Measurements from ENCODE around the gene SIPA1L2. TPM values are rescaled to one million over a fixed set of nuclear protein-coding genes. Genes with fewer than 3 reads are reported as not detected.

Gene SIPA1L2
- total RNA-seq, 2 donors from 2014 or later: 1.3 to 3.3 TPM

DNA sequence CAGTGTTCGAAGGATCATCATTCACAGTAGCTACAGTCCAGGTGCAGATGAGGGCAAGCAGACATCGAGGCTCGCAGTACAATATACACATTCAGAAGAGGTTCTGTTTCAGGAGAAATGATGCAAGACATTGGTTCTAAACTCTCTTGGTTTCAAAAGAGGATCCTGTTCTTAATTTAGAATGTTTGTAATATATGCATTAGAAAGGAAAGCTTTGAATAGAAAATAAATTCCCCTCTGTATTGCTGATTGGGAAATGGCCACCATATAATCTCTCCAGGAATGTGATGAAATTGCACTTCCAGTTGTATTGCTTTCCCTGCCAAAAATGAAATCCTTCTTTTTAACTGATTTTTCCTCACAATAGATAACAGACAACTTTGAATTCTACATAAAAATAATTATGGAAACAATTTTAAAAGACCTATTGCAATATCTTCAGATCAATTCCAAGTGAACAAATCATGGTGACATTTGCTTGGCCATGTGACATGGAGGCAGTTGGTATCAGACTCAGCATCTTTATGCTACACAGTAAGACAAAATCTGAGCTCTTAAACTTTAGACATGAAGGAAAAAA, 27.6 kb upstream of the SIPA1L2 start:
- DNase-seq (no peak), ATAC-seq (no peak)
- peaks cover 86% of the 10 kb centered on the region for H3K27me3 Mint-ChIP-seq
- H3K9me3 ChIP-seq (ENCODE audit: control insufficient read depth, low read length, poor library complexity, severe bottlenecking): no peaks in the 10 kb centered on the region
- peaks cover 2% of the 10 kb centered on the region for H3K36me3 Mint-ChIP-seq (ENCODE audit: low read depth)
- no peak overlapping the region for H3K4me3 Mint-ChIP-seq
- H3K4me1 Mint-ChIP-seq: peaks cover 2% of the 10 kb centered on the region
- no peak overlapping the region for H3K27ac Mint-ChIP-seq

DNA sequence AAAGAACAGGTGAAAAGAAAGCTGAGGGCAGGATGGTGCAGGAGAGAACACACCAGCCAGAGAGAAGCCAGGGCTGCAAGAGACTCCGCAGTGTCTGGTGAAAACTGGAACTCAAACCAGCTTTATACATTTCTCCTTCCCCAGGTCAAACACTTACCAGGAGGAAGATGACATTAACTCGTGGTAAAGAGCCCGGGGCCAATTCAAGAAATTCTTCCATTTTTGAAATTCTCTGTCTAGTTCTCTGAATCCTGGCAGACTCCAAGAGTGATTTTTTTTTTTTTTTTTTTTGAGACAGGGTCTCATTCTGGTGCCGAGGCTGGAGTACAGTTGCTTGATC, 25.8 kb upstream of the SIPA1L2 start:
- peaks cover 68% of the 10 kb centered on the region for H3K27me3 Mint-ChIP-seq

DNA sequence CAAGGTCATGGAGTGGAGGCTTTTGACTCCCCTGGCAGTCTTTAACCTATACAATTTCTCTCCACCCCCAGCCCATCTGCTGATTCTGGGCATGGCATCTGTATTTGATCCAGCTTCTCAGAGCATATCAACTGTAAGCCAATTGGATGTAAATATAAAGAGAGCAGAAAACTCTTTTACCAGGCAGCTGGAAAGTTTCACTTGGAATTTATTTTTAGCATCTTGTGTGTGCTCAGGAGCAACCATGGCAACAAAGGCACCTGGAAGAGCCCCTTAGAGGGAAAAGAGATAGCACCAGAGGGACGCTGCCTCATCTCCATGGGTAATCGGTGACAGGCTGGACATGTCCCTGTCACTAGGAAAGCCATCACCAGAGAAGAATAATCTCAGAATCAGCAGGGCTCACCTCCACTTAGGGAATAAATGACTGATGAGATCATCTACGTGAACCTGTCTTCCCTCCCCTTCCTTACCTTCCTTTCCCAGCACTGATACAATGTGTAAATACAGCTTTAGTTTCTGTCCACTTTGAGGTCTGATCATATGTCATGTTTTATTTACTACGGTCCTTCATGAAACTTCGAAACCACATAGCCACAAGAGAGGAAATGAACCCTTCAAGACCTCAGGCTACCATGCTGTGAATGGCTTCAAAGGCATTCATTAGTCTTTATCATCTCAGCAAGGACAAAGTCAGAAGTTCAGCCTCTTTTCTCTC, 25.3 kb upstream of the SIPA1L2 start:
- Mint-ChIP-seq H3K27ac (no peak overlapping the region), H3K4me3 (no peak overlapping the region), H3K27me3 (peaks cover 63% of the 10 kb centered on the region), H3K4me1 (peaks cover 2% of the 10 kb centered on the region), H3K36me3 (ENCODE audit: low read depth) (peaks cover 2% of the 10 kb centered on the region)
- H3K9me3 ChIP-seq (ENCODE audit: control insufficient read depth, low read length, poor library complexity, severe bottlenecking): no peaks in the 10 kb centered on the region
- DNase-seq (no peak), ATAC-seq (no peak)

More for the DNA sequence above, 25.8 kb upstream of the SIPA1L2 start:
- no peaks in the 10 kb centered on the region for H3K9me3 ChIP-seq (ENCODE audit: control insufficient read depth, low read length, poor library complexity, severe bottlenecking)
- DNase-seq: no peak
- ATAC-seq: no peak
- H3K27ac Mint-ChIP-seq: no peak overlapping the region
- H3K4me3 Mint-ChIP-seq: no peak overlapping the region
- peaks cover 2% of the 10 kb centered on the region for H3K36me3 Mint-ChIP-seq (ENCODE audit: low read depth)
- peaks cover 2% of the 10 kb centered on the region for H3K4me1 Mint-ChIP-seq

DNA sequence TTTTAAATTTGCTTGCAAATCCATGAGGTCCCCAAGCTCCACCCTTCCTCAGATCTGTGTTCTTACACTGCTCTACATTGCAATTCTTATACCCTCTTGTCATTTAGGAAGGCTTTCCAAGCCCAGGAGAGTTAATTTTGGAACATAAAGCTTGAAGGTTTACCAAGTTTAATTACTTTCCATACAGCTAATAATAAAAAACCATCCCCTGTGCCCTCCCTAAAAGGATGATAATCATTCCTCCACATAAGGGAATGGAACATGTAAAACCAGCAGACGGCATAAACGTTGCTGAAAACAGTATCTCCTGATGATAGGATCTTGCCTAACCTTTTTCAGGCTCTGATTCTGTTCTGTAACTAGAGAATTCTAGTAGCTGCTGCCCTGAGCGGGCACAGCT, 23.9 kb upstream of the SIPA1L2 start:
- ATAC-seq (no peak), DNase-seq (no peak)
- H3K4me3 Mint-ChIP-seq: no peak overlapping the region
- peaks cover 2% of the 10 kb centered on the region for H3K4me1 Mint-ChIP-seq
- H3K36me3 Mint-ChIP-seq (ENCODE audit: low read depth): peaks cover 2% of the 10 kb centered on the region
- no peak overlapping the region for H3K27ac Mint-ChIP-seq
- H3K9me3 ChIP-seq (ENCODE audit: control insufficient read depth, low read length, poor library complexity, severe bottlenecking): no peaks in the 10 kb centered on the region
- H3K27me3 Mint-ChIP-seq: peaks cover 49% of the 10 kb centered on the region

DNA sequence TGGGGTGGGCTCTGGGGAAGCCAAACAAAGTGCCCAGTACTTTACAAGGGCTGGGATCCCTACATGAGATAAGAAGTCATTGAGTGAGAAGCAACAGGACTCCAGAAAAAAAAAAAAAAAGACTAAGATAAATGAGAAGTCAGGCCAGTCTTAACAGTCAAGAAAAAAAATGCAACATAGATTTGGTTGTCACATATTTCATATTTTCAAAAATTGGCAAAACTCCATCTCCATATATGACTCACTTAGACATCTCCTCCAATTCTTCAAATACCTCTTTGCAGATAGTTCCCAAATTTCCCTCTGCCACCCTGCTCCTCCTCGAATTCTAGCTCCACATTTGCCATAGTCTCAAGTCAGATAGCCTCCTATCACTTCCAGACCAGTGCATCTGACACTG, 20.9 kb upstream of the SIPA1L2 start:
- Mint-ChIP-seq H3K36me3 (ENCODE audit: low read depth) (peaks cover 2% of the 10 kb centered on the region), H3K27me3 (peaks cover 26% of the 10 kb centered on the region), H3K27ac (no peak overlapping the region), H3K4me1 (peaks cover 2% of the 10 kb centered on the region), H3K4me3 (no peak overlapping the region)
- H3K9me3 ChIP-seq (ENCODE audit: control insufficient read depth, low read length, poor library complexity, severe bottlenecking): no peaks in the 10 kb centered on the region
- DNase-seq (no peak), ATAC-seq (no peak)

DNA sequence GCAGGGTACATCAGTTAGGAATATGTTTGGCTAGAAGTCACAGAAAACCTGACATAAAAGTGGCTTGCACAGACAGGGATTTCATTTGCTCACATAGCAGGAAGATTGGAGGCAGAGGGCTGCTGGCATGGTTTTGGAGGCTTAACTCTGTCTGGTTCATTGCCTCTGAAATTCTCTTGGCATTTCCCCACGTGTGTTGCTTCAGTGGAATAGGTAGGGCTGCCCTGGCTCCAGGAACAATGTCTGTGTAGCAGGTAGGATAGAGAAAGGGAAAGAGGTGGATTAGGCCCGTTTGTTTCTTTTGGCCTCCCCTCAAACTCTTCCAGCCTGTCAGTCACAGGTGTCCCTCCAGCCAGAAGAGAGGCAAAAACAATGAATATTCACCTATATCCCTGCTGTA, 20.5 kb upstream of the SIPA1L2 start:
- H3K27me3 Mint-ChIP-seq: peaks cover 24% of the 10 kb centered on the region
- peaks cover 1% of the 10 kb centered on the region for H3K4me1 Mint-ChIP-seq
- no peak for DNase-seq
- no peak overlapping the region for H3K4me3 Mint-ChIP-seq
- no peaks in the 10 kb centered on the region for H3K9me3 ChIP-seq (ENCODE audit: control insufficient read depth, low read length, poor library complexity, severe bottlenecking)
- no peak overlapping the region for H3K27ac Mint-ChIP-seq
- ATAC-seq: no peak
- H3K36me3 Mint-ChIP-seq (ENCODE audit: low read depth): peaks cover 2% of the 10 kb centered on the region

DNA sequence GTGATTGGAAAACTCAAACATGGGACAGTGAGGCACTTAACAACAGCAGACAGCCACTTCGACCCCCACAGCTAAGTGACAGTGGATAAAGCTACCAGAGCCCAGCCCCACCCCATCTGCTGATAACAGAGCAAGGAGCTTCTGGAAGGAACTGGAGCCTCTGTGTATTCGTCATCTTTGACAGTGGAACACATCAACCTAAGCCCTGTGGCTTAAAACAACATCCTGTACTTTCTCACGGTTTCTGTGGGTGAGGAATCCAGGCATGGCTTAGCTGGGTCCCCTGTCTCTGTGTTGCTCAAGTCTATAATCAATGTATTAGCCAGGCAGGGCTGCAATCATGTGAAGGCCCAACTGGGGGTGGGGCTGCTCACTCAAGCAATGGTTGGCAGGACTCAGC, 18.4 kb upstream of the SIPA1L2 start:
- ATAC-seq (no peak), DNase-seq (no peak)
- no peaks in the 10 kb centered on the region for H3K9me3 ChIP-seq (ENCODE audit: control insufficient read depth, low read length, poor library complexity, severe bottlenecking)
- H3K4me3 Mint-ChIP-seq: no peak overlapping the region
- peaks cover 1% of the 10 kb centered on the region for H3K4me1 Mint-ChIP-seq
- H3K27me3 Mint-ChIP-seq: peaks cover 13% of the 10 kb centered on the region
- peaks cover 2% of the 10 kb centered on the region for H3K36me3 Mint-ChIP-seq (ENCODE audit: low read depth)
- H3K27ac Mint-ChIP-seq: no peak overlapping the region

DNA sequence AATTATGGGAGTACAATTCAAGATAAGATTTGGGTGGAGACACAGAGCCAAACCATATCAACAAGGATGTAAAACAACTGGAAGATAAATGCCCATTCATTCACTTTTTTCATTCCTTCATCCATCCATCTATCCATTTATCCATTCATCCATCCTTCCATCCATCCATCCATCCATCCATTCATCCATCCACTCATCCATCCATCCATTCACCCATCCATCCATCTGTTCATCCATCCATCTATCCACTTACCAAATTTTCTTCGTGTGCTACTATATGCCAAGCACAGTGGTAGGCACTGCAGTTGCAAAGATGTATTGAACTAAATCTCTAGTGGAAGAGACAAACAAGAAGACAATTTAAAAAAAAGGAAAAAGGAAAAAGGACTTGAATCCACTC, 14.3 kb upstream of the SIPA1L2 start:
- no peak overlapping the region for H3K4me3 Mint-ChIP-seq
- peaks cover 6% of the 10 kb centered on the region for H3K4me1 Mint-ChIP-seq
- DNase-seq: no peak
- ATAC-seq: no peak
- H3K27ac Mint-ChIP-seq: no peak overlapping the region
- H3K27me3 Mint-ChIP-seq: peaks cover 32% of the 10 kb centered on the region
- H3K9me3 ChIP-seq (ENCODE audit: control insufficient read depth, low read length, poor library complexity, severe bottlenecking): no peaks in the 10 kb centered on the region
- H3K36me3 Mint-ChIP-seq (ENCODE audit: low read depth): no peaks in the 10 kb centered on the region

DNA sequence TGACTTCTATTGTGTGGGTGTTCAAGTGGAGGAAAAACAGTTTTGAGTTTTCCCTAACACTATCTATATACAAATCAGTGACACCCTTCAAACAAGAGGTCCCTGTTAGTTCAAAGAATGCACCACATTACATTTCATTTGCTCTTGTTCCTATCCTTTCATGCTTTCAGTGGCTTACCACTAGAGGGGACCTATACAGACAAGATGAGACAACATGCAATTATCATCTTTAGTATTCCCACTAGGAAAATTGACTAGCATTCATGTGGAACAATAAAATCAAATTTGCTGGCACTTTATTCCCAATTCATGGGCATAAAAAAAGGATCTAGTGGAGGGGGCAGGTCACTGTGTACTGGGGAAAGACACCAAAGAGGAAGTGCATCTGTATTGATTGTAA, 13.3 kb upstream of the SIPA1L2 start:
- H3K4me1 Mint-ChIP-seq: peaks cover 6% of the 10 kb centered on the region
- H3K27me3 Mint-ChIP-seq: peaks cover 32% of the 10 kb centered on the region
- no peak for DNase-seq
- H3K27ac Mint-ChIP-seq: no peak overlapping the region
- no peak for ATAC-seq
- H3K4me3 Mint-ChIP-seq: no peak overlapping the region
- H3K36me3 Mint-ChIP-seq (ENCODE audit: low read depth): no peaks in the 10 kb centered on the region
- H3K9me3 ChIP-seq (ENCODE audit: control insufficient read depth, low read length, poor library complexity, severe bottlenecking): no peaks in the 10 kb centered on the region

DNA sequence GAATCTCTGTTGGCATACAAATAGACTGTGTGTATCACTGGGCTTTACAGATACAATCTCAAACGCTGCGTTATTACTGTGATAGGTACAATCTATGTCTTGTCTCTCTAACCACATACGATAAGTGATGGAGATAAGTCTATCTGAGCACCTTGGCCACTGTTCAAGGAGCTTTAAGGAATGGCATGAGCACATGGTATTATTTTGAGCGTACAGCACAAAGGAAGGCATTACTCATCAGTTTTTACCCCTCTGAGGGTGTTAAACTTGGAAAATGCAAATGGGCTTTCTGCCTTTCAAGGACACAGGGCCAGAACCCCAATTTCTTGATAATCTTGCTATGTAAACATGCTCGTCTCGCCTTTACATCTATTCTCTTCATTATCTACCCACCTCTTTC, 11.6 kb upstream of the SIPA1L2 start:
- DNase-seq (no peak), ATAC-seq (no peak)
- no peaks in the 10 kb centered on the region for H3K9me3 ChIP-seq (ENCODE audit: control insufficient read depth, low read length, poor library complexity, severe bottlenecking)
- H3K36me3 Mint-ChIP-seq (ENCODE audit: low read depth): no peaks in the 10 kb centered on the region
- peaks cover 32% of the 10 kb centered on the region for H3K27me3 Mint-ChIP-seq
- no peak overlapping the region for H3K4me3 Mint-ChIP-seq
- H3K4me1 Mint-ChIP-seq: peaks cover 6% of the 10 kb centered on the region
- no peak overlapping the region for H3K27ac Mint-ChIP-seq

DNA sequence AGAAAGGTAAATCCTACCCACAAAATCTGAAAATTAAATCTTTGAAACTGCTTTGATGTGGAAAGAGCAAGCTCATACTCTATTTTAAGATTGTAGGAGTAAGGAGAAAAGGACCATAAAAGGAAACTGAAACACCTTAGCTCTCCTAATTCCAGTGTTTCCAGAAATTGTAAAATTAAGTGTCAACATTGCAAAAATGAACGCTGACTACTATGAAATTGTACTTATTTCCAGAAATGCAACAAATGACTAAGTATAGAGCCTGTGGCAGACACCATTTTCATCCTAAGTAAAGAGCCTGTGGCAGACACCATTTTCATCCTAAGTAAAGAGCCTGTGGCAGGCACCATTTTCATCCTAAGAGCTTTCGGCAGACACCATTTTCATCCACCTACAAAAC, 6.9 kb upstream of the SIPA1L2 start:
- ATAC-seq (no peak), DNase-seq (no peak)
- H3K4me3 Mint-ChIP-seq: no peak overlapping the region
- no peaks in the 10 kb centered on the region for H3K4me1 Mint-ChIP-seq
- H3K27ac Mint-ChIP-seq: no peak overlapping the region
- no peaks in the 10 kb centered on the region for H3K36me3 Mint-ChIP-seq (ENCODE audit: low read depth)
- no peaks in the 10 kb centered on the region for H3K9me3 ChIP-seq (ENCODE audit: control insufficient read depth, low read length, poor library complexity, severe bottlenecking)
- peaks cover 32% of the 10 kb centered on the region for H3K27me3 Mint-ChIP-seq

DNA sequence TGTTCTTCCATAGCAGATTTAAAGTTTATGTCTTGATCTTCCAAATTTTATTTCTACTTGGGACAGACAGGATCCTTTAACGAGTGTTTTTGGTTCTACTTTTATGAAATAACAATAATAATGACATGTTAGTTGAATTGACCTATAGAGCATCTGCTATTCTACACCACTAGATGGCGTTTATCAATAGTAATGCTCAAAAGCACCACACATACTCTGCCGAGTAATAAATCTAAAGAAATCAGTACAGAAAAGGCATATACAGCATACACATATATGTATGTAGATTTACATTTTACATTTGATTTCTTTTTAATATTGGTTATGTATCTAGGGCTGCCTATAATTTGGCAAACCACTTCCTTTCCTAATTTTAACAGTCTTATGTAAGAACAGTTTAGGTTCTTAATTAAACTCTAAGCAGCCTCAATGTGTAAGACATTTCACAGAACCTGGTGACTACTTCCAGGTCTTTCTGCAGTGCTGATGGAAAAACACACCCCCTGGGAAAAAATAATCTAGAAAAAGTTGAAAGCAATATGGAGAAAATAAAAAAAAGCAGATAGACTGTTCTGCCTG, 5.9 kb upstream of the SIPA1L2 start:
- H3K9me3 ChIP-seq (ENCODE audit: control insufficient read depth, low read length, poor library complexity, severe bottlenecking): no peaks in the 10 kb centered on the region
- Mint-ChIP-seq H3K4me3 (no peak overlapping the region), H3K4me1 (peaks cover under 1% of the 10 kb centered on the region), H3K27me3 (peaks cover 25% of the 10 kb centered on the region), H3K36me3 (ENCODE audit: low read depth) (no peaks in the 10 kb centered on the region), H3K27ac (no peak overlapping the region)
- DNase-seq: no peak
- peak; percentile 85 for ATAC-seq

DNA sequence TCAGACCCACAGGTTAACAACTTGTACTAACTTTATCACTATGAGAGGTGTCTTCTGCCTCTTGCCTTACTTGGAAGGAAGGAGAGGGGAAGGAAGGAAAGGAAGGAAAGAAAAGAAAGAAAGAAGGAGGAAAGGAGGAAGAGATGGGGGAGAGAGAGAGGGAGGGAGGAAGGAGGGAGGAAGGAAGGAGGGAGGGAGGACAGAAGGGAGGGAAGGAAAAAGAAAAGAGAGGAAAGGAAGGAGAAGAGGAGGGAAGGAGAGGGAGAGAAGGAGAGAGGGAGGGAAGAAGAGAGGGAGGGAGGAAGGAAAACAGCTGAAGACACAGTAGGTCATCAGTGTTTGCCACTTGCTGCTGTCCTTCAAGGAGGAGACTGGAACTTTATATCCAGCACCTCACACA, 5.3 kb upstream of the SIPA1L2 start:
- Mint-ChIP-seq H3K4me1 (peaks cover 4% of the 10 kb centered on the region), H3K27me3 (peaks cover 22% of the 10 kb centered on the region), H3K27ac (no peak overlapping the region), H3K4me3 (no peak overlapping the region), H3K36me3 (ENCODE audit: low read depth) (no peaks in the 10 kb centered on the region)
- H3K9me3 ChIP-seq (ENCODE audit: control insufficient read depth, low read length, poor library complexity, severe bottlenecking): no peaks in the 10 kb centered on the region
- DNase-seq: no peak
- no peak for ATAC-seq

DNA sequence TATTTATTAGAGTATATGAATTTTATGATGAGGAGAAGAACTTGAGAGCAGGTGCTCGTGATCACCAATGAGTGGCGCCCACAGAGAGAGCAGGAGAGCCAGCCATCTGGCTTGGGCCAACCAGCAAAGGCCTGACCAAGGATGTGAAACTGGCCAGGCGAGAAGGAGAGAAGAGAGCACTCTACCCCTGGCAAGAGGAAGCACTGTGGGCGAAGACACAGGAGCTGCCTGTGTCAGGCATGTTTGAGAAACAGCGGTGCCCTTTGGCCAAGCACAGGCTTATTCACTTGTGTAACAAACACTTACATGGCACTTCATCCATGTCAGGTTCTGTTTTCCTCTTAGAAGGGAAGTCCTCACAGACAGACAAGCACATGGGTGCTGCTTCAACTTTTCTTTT, 4.2 kb upstream of the SIPA1L2 start:
- Mint-ChIP-seq H3K4me3 (no peak overlapping the region), H3K36me3 (ENCODE audit: low read depth) (no peaks in the 10 kb centered on the region), H3K27me3 (peaks cover 25% of the 10 kb centered on the region), H3K4me1 (peaks cover 7% of the 10 kb centered on the region), H3K27ac (no peak overlapping the region)
- H3K9me3 ChIP-seq (ENCODE audit: control insufficient read depth, low read length, poor library complexity, severe bottlenecking): no peaks in the 10 kb centered on the region
- DNase-seq (no peak), ATAC-seq (no peak)
